Measurements from ENCODE around the gene NPEPPS.

The NPEPPS gene

DNA sequence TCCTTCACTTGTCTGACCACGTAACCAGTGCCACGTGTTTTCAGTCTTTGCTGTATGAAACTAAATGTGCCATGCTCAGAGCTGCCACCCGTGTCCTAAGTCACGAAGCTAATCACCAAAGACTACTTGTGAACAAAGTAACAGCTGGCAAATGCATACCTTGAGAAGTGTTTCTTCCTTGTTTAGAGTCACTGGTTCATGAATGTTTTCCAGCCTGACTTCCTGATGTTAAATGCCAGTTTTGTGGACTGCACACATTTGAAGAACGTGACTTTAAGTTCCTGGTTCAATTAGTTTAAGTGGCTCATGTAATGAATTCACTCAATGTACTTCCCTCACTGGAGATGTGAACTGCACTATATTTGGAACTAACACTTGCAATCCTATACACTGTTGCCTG, 98.9 kb downstream of the NPEPPS start:
- no peak for DNase-seq (ENCODE audit: low read depth in 3 of 3)

GRCh38 chr17:47630614-47631013, 99.7 kb downstream of the NPEPPS start:
- no peak for DNase-seq (ENCODE audit: low read depth in 3 of 3)

DNA sequence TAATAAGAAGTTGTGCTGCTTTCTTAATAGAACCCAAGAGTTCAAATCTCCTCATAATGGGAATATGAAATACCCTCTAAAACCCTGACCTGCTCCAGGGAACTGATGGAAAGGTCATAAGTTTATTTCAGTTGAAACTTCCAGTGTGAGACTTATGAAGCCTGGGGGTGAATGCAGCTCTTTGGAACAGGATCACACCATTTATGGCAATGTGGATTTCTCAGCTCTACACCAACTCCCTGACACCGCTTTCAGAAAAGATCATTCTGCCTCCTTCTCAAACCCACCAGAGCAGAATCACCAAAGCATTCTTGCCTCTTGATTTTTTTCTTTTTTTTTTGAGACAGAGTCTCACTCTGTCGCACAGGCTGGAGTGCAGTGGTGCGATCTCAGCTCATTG, 102.1 kb downstream of the NPEPPS start:
- DNase-seq (ENCODE audit: low read depth in 3 of 3), result no peak

- DNase-seq (ENCODE audit: low read depth in 3 of 3), result no peak
These were observed 103.1 kb downstream of the NPEPPS start for GRCh38 chr17:47633996-47634395.

DNA sequence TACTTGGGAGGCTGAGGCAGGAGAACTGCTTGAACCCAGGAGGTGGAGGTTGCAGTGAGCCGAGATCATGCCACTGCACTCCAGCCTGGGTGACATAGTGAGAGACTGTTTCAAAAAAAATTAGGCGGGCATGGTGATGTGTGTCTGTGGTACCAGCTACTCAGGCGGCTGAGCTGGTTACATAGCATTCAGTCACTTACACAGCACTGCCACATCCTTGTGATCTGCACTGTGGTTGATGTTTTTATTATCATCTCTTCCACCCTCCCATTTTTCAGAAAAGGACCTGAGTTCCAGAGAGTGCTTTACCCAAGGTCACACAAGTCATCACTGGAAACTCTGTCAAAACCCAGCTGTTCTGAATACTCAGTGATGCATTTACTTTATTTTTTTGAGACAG, 104.0 kb downstream of the NPEPPS start:
- no peak for DNase-seq (ENCODE audit: low read depth in 3 of 3)

DNA sequence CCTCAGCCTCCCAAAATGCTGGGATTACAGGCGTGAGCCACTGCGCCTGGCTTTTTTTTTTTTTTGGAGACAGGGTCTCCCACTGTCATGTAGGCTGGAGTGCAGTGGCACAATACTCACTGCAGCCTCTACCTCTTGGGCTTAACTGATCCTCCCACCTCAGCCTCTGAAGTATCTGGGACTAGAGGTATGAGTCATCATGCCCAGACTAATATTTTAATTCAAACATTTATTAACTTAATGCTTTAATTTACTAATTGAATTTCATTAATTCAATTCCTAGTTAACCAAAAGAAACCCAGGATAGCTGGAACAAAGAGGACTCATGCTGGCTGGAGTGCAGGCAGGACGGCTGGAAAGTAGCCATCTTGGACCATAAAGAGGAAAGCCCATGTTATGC, 104.8 kb downstream of the NPEPPS start:
- no peak for DNase-seq (ENCODE audit: low read depth in 3 of 3)

DNA sequence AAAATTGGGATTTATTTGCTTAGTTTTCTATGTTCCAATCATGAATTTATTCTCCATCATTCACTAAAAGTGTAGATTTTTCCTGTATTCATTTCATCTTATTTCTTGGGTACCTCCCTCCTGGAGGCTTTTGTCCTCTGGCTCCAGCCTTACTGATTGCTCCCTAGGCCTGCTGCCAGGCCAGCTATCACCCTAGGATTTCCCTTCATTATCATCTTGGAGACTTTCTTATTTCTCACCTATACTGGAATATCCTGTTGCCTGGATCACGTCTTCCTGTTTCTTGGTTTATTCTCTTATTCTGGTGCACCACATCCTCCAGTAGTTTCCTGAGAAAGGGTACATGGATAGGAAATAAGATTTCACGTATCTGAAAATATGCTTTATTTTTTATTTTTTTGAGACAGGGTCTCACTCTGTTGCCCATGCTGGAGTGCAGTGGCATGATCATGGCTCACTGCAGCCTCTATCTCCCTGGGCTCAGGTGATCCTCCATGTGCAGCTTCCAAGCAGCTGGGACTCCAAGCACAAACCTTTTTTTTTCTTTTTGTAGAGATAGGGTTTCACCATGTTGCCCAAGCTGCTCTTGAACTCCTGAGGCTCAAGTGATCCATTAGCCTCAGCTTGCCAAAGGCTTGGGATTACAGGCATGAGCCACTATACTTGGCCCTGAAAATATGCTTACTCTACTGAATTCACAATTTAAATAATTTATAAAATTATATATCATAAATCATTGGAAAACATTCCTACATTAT, 105.5 kb downstream of the NPEPPS start:
- no peak for DNase-seq (ENCODE audit: low read depth in 3 of 3)

DNA sequence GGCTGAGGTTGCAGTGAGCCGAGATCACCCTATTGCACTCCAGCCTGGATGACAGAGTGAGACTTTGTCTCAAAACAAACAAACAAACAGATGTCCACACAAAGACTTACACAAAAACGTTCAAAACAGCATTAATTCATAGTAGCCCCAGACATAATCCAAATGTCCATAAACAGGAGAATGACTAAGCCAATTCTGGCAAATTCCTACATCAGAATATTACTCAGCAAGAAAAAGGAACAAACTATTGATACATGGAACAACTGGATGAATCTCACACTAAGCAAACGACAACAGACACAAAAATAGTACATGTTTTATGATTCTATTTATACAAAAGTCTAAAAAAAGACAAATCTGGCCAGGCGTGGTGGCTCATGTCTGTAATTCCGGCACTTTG, 108.0 kb downstream of the NPEPPS start:
- no peak for DNase-seq (ENCODE audit: low read depth in 3 of 3)

DNA sequence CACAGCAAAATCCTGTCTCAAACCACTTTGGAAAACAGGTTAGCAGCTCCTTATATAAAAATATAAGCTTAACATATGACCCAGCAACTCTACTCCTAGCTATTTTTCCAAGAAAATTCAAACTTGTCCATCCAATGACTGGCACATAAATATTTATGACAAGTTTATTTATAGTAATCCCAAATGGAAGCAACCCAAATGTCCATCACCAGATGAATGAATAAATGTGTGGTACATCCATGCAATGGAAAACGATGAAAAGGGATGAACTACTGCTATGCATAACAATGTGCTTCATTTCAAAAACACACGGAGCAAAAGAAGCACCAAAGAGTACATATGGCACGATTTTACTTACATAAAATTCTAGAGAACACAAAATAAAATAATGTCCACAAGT, 109.2 kb downstream of the NPEPPS start:
- no peak for DNase-seq (ENCODE audit: low read depth in 3 of 3)

DNA sequence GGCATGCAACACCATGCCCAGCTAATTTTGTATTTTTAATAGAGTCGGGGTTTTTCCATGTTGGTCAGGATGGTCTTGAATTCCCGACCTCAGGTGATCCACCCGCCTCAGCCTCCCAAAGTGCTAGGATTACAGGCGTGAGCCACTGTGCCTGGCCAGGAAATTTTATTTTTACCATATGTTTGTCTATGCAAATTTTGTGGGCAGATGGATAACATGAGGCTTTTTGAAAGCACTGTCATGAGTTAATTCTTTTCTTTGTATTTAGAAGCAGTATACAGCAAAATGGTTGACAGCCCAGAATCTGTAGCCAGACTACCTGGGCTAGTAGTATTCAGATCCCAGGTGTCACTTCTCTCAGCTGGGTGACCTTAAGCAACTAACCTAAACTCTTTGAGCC, 110.3 kb downstream of the NPEPPS start:
- DNase-seq (ENCODE audit: low read depth in 3 of 3), result no peak

DNA sequence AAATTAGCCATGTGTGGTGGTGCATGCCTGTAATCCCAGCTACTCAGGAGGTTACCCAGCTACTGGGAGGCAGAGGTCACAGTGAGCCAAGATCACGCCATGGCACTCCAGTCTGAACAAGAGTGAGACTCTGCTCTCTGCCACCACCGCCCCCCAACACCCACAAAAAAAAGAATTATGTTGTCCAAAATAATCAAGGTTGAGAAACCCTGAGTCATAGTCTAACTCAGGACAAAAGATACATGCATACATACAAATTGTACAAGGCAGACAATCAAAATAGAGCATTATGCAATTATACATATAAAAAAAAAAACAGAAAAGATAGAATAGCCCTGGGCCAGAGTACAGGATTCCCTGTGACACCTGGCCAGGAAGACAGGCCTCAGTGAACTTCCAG, 112.2 kb downstream of the NPEPPS start:
- no peak for DNase-seq (ENCODE audit: low read depth in 3 of 3)

- no peak for DNase-seq (ENCODE audit: low read depth in 3 of 3)
These were observed 113.4 kb downstream of the NPEPPS start for GRCh38 chr17:47644324-47644723.

DNA sequence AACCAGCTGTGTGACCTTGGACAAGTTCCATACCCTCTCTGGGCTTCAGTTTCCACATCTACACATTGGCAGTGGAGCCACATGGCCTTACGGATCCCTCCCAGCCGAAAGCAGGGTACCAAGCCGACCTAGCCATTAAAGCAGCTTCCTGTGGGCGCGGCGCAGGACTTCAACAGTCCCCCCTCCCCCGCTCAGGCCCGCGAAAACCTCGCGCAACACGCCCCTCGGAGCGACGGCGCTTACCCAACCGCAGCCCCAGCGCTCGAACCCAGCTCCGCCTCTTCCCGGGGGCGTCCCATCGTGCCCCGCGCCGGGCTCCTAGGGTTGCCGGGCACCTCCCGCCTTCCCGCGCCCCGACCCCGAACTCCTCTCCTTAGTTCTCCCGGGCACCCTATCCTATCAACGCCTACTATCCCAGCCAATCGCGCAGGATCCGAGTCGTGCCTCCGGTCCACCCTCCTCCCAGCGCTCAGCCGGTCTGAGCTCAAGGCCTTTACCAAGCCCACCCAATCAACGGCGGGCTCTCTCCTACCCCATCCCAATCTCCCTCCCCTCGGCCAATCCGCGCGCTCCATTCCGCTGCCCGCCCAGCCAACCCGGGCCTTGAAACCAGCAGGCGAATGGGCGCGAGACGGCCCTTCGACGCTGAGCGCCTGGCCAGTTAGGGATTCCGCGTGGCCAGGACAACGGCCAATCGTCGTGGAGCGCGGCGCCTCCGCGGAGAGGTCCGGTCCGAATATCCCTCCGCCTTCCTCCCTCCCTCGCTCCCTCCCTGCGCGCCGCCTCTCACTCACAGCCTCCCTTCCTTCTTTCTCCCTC, 118.5 kb downstream of the NPEPPS start, which contains the start of gene KPNB1:
KPNB1 (plus strand) TSS at position 767 of the 819 bp plus-strand sequence. CDS start 326 bp downstream, outside the sequence.
- peak; percentile 89 to 92 (median 90) for DNase-seq (ENCODE audit: low read depth in 3 of 3)

GRCh38 chr17:47649972-47650524, 119.1 kb downstream of the NPEPPS start:
- DNase-seq (ENCODE audit: low read depth in 3 of 3), result no peak

DNA sequence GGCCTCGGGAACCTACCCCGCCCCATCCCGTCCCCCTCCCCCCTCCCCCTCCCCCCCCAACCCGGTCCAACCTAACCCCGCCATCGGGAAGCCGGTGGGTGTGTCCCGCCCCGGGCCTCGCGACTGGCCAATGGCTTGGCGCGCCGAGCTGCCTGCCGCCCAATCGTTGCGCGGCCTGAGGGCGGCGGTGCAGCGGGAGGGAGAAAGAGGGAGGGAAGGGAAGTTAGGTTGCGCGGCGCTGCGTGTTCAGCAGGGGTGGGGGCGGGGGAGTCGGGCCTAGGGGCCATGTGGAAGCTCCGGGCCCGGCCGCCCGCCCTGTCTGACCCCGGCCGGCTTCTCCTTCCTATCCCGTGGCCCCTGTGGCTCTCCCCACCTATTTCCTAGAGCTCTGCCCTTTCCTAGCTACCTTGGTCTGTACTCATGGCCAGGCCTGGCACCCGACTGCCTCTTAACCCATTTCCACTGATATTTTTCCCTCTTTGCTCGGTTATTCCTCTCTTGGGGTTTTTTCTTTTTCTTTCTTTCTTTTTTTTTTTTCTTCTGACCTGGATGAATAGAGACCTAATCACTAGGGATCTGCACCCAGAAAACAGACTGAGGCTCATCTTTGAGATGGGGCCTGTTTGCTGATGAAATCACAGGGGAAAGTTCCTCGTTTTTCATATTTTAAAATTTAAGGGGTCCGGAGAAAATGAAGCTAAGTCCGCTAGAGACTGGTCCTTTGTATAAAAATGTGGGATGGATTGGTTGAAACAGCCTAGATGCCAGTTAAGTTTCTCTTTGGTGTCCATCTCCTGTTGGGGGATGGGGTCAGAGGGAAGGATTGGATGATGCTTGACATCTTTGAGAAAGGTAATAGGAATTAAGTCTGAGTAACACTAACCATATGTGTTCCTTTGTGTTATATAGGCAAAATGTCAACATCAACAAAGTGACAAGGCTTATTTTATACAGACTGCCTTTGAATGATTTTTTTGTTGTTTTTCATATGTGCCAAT, 119.9 kb downstream of the NPEPPS start:
- DNase-seq (ENCODE audit: low read depth in 3 of 3), result peak; percentile 84 to 91 (median 90)

GRCh38 chr17:47651704-47652103, 120.8 kb downstream of the NPEPPS start:
- no peak for DNase-seq (ENCODE audit: low read depth in 3 of 3)

DNA sequence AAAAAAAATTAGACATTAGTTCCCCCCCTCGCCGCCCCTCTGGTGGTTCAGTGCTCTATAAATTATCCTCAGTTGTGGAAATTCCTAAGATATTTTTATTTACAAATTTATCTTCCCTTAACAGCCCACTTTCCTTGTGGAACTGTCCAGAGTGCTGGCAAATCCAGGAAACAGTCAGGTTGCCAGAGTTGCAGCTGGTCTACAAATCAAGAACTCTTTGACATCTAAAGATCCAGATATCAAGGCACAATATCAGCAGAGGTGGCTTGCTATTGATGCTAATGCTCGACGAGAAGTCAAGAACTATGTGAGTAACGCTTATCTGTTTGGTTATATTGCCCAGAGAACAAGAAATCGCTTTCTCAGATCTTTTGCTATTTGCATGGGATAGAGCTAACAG, 121.7 kb downstream of the NPEPPS start:
- DNase-seq (ENCODE audit: low read depth in 3 of 3), result no peak

GRCh38 chr17:47653442-47653841, 122.5 kb downstream of the NPEPPS start:
- no peak for DNase-seq (ENCODE audit: low read depth in 3 of 3)

DNA sequence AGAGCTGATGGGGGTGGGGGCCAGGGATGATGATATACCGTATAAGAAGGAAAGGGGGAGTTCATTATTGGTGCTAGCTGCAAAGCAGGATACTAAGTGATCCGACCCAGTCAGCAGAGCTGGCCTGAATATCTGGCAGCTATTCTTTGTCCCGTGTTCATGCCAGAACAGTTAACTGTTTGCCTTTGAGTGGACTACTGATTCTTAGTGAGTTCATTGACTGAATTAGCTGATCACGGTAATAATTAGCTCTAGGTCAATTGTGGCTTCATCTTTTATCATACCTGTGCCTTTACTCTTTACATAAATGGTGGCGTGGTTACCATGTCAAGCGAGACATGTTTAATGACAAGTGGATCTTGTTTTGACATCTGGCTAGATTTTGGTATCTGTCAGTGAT, 124.1 kb downstream of the NPEPPS start:
- no peak for DNase-seq (ENCODE audit: low read depth in 3 of 3)

GRCh38 chr17:47660064-47660492, 129.2 kb downstream of the NPEPPS start:
- no peak for DNase-seq (ENCODE audit: low read depth in 3 of 3)

DNA sequence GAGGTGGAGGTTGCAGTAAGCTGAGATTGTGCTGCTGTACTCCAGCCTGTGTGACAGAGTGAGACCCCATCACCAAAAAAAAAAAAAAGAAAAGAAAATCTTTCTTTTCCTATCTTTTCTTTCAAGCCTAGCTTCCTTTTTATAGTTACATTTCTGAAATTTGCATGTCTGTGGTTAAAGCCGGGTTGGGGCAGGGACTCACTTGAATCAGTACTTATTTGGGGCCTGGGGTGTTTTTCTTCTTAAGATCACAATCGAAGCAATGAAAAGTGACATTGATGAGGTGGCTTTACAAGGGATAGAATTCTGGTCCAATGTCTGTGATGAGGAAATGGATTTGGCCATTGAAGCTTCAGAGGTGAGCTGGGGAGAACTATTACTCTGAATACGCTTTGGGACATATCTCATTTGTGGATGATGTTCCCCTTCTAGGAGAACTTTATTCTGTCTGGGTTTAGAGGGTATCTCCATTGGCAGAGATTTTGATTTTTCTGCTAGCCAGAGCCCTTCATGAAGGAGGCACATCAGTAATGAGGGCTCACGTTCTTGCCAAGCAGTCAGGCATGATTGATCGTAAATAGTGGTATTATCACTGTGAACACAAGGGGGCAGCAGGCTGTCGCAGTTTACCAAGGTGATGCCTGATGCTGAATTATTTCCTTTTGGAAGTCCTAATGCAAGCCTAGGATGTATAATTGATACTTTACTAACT, 133.2 kb downstream of the NPEPPS start:
- peak in 2 of 3 experiments; percentile 22 to 53 for DNase-seq (ENCODE audit: low read depth in 3 of 3)
